ENCODE data around the gene MYRIP.

GRCh38 chr3:40103829-40104228 lies 294.4 kb downstream of the MYRIP start:
- no peak for TF ChIP-seq TAF1 (IDR thresholded peaks at IDR 0.05; ENCODE audit: borderline replicate concordance, insufficient read depth, low read length)
- no peak for TF ChIP-seq REST (IDR thresholded peaks at IDR 0.05; ENCODE audit: insufficient read depth in 1 of 2, low read depth in 2 of 2, low read length in 2 of 2)
- TF ChIP-seq POLR2AphosphoS5 (IDR thresholded peaks at IDR 0.05; ENCODE audit: low read depth, low read length): no peak

Data from PFSK-1 (cell line).